ENCODE measurements around the gene KLRC3.
"Not testable (repeated sequence)": the region's sequence is repeated elsewhere in the genome, so short reads cannot be mapped to it uniquely, and the experiment has no call there.

KLRC3 gene

GRCh38 chr12:10398168-10398567 lies 22.2 kb downstream of the KLRC3 start:
- no peak for DNase-seq

- DNase-seq = no peak
These were observed 23.1 kb downstream of the KLRC3 start for GRCh38 chr12:10397296-10397695.

GRCh38 chr12:10396176-10396575 lies 24.2 kb downstream of the KLRC3 start:
- not testable (repeated sequence) for DNase-seq

- DNase-seq = no peak
These were observed 24.9 kb downstream of the KLRC3 start for GRCh38 chr12:10395390-10395998.

GRCh38 chr12:10394531-10395152 lies 25.8 kb downstream of the KLRC3 start:
- DNase-seq = not testable (repeated sequence)

DNA sequence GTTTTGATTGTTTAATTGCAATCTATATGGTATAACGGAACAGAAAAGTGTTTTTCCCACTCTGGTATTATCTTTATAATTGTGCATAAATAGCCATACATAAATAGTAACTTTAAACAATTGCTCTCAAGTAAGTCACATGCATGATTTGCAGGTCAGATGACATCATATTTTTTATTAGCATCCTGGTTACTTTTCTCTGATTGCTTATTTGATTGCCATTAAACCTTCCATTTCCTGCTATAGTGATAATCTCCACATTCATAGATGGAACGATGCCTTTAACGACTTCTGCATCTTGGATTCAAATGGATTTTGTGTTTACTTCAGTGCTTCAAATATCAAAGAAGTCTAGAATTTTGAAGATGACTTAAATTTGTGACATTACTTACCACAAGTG lies 27.1 kb downstream of the KLRC3 start:
- no peak for DNase-seq

GRCh38 chr12:10392394-10392930 lies 27.9 kb downstream of the KLRC3 start:
- no peak for DNase-seq

DNA sequence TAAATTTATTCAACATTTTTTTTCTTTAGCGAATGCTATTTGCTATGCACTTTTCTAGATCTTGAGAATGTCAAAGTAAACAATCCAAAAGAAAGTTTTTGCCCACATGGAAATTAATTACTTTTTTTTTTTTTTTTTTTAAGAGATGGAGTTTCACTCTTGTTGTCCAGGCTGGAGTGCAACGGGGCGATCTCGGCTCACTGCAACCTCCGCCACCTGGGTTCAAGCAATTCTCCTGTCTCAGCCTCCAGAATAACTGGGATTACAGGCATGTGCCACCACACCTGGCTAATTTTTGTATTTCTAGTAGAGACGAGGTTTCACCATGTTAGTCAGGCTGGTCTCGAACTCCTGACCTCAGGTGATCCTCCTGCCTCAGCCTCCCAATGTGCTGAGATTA lies 29.4 kb downstream of the KLRC3 start:
- not testable (repeated sequence) for DNase-seq

GRCh38 chr12:10389904-10390303 lies 30.5 kb downstream of the KLRC3 start, which contains the start of gene KLRK1:
Gene KLRK1, minus strand, starts transcription at chr12:10390041. Its CDS starts 1,231 bp downstream, at chr12:10388810.
- no peak for DNase-seq

GRCh38 chr12:10388624-10389413 lies 31.6 kb downstream of the KLRC3 start:
- DNase-seq = no peak

DNA sequence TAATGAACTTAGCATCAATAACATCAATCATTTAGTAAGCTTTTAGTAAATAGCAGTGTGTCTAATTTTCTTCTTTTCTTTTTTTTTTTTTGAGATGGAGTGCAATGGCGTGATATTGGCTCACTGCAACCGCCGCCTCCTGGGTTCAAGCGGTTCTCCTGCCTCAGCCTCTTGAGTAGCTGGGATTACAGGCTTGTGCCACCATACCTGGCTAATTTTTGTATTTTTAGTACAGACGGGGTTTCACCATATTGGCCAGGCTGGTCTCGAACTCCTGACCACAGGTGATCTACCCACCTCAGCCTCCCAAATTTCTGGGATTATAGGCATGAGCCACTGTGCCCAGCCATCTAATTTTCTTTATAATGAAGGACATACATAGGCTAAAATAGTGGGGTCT lies 32.9 kb downstream of the KLRC3 start:
- DNase-seq = not testable (repeated sequence)

DNA sequence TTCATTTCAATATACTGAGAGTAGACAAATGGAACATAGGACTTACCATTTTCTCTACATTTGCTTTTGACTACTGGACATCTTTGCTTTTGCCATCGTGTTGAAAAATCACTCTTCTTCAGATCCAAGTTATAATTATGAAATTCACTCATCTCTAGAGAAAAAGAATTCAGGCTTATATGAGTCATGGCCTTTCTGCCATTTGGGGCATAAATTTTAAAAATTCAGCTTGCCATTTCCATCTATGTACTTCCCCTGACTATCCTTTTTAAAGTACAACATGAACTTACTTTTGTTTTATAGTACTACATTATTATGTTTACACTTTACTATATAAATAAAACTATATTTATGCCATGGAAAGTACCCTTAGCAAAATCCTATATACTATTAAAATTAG lies 33.5 kb downstream of the KLRC3 start:
- DNase-seq = no peak

- no peak for DNase-seq
These were observed 35.2 kb downstream of the KLRC3 start for GRCh38 chr12:10385166-10385613.

DNA sequence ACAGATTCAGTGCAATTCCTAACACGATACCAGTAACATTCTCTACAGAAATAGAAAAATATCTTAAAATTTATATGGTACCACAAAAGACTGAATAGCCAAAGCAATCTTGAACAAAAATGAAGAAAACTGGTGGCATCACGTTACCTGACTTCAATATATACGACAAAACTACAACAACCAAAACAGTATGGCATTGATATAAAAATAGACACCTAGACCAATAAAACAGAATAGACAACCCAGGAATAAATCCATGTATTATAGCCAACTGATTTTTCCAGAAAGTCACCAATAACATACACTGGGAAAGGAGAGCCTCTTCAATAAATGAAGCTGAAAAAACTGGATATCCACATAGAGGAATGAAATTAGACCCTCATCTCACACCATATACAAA lies 36.2 kb downstream of the KLRC3 start:
- no peak for DNase-seq

DNA sequence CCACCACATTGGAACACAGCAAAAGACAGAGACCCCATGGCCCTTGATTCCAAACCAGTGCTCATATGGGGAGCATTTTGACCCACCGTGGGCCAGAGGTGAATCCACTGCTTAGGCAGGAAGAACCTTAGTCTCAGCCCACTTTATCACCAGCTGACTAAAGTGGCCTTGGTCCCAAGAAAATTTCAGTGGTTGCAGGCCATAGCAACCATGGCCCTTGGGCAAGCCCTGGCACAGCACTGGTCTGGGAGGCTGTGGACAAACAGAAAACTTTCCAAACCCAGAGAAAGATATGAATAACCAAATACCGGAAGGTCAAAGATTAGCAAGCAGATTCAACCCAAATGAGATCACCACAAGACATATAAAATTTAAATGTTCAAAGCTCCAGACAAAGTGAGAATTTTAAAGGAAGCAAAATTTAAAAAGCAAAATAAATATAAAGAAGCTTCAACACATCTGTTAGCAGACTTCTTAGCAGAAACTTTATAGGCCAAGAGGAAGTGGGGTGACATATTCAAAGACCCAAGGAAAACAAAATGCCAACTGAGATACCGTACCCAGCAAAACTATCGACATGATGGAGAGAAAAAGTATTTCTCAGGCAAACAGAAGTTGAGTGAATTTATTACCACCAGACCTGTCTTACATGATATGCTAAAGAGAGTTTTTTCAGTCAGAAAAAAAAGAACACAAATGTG lies 38.3 kb downstream of the KLRC3 start:
- DNase-seq = no peak

- not testable (repeated sequence) for DNase-seq
These were observed 41.7 kb downstream of the KLRC3 start for GRCh38 chr12:10378737-10379136.

DNA sequence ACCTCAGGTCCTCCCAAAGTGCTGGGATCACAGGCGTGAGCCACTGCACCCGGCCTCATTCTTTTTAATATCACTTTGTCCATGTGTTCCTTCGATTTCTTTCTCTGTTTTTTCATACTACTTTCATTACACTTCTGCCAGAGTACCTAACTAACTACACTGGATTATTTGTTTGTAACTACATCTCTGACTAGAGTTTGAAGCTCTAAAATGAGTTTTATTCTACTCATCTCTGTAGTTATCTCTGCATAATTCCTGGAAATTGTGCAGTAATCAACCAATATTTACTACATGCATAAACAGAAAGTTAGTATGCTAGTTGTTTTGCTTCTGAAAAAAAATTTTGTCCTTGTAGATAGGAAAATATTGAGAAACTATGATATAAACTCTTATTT lies 45.8 kb downstream of the KLRC3 start:
- DNase-seq = no peak

DNA sequence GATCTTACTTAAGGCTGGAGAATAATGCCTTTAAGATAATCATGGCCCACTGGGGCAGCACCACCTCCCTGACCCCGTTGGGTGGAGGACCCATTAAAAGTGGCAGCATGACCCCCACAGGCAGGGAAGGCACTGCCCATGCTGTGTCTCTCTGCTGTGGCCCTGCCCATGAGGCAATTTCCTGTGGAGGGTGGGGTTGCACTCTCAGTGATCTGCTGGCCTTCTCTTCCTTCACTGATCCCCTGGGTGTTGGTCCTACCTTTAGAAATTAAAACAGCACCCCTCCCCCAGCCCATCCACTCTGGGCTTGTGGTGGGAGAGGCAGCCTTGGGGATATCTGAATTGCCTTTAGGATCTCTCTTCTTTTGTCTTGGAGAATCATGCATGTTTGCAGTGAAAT lies 47.8 kb downstream of the KLRC3 start:
- no peak for DNase-seq

DNA sequence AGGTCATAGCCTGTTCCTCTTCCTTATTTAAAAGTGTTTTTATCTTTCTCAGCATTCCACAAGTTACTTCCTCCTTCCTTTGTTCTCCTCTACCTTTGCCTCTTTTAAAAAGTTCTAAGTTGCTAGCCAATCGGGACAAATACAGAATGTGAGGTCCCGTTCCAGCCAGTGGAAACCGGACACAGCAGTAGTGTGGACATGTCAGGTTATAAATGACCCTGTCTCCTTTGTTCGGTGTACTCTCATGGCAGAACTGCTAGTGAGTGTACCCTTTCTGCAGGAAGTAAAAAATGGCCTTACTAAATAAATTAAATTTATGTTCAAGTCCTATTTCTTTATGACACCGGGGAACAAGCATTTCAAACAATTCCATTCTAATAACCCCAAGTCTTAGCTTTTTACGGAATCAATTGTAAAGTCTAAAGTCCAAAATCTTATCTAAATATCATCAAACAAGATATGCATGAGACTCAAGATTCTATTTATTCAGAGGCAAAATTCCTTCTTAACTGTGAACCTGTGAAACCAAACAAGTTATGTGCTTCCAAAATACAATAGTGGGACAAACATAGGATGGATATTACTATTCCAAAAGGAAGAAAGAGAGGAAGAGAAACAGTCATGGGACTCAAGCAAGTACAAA lies 48.4 kb downstream of the KLRC3 start:
- DNase-seq = not testable (repeated sequence)

GRCh38 chr12:10369557-10370415 lies 50.6 kb downstream of the KLRC3 start:
- no peak for DNase-seq
